Ishikawa (cell line): ENCODE data around the gene MYBL2.

Experiments used
- CEBPB ChIP-seq: IDR thresholded peaks from 2 replicates; pipeline ENCODE4 v1.6.1; 2012
- CREB1 ChIP-seq: IDR thresholded peaks from 2 replicates; pipeline ENCODE4 v1.6.1; 2012; ENCODE audit warnings: low read depth
- EGR1 ChIP-seq: IDR thresholded peaks from 2 replicates; pipeline ENCODE4 v1.6.1; 2012
- EP300 ChIP-seq: IDR thresholded peaks from 2 replicates; pipeline ENCODE4 v1.6.1; 2012; ENCODE audit warnings: borderline replicate concordance
- FOXM1 ChIP-seq: IDR thresholded peaks from 2 replicates; pipeline ENCODE4 v1.6.1; 2012; ENCODE audit warnings: low read depth, borderline replicate concordance
- MAX ChIP-seq: IDR thresholded peaks from 2 replicates; pipeline ENCODE4 v1.6.1; 2012
- NFIC ChIP-seq: IDR thresholded peaks from 2 replicates; pipeline ENCODE4 v1.6.1; 2012
- RAD21 ChIP-seq: IDR thresholded peaks from 2 replicates; pipeline ENCODE4 v1.6.1; 2012; ENCODE audit warnings: low read depth
- REST ChIP-seq: IDR thresholded peaks from 2 replicates; pipeline ENCODE4 v1.6.1; 2012; ENCODE audit warnings: low read depth, mild to moderate bottlenecking
- TAF1 ChIP-seq: IDR thresholded peaks from 2 replicates; pipeline ENCODE4 v1.6.1; 2012; ENCODE audit warnings: low read depth, mild to moderate bottlenecking
- TCF12 ChIP-seq: IDR thresholded peaks from 2 replicates; pipeline ENCODE4 v1.6.1; 2012; ENCODE audit warnings: low read depth
- TEAD4 ChIP-seq: IDR thresholded peaks from 2 replicates; pipeline ENCODE4 v1.6.1; 2012
- USF1 ChIP-seq: IDR thresholded peaks from 2 replicates; pipeline ENCODE4 v1.6.1; 2012
- YY1 ChIP-seq: IDR thresholded peaks from 2 replicates; pipeline ENCODE4 v1.6.1; 2012; ENCODE audit warnings: low read depth
- ZBTB7A ChIP-seq: IDR thresholded peaks from 2 replicates; pipeline ENCODE4 v1.6.1; 2012; ENCODE audit warnings: low read depth

MYBL2 gene

GRCh38 chr20:43728686-43729255 lies 61.9 kb downstream of the MYBL2 start:
- no peak for TF ChIP-seq EP300
- TF ChIP-seq CEBPB, result no peak
- TF ChIP-seq TEAD4, result no peak
- no peak for TF ChIP-seq USF1
- no peak for TF ChIP-seq TAF1
- no peak for TF ChIP-seq CREB1
- TF ChIP-seq REST, result no peak
- TF ChIP-seq TCF12, result no peak
- TF ChIP-seq FOXM1, result no peak
- no peak for TF ChIP-seq MAX
- TF ChIP-seq EGR1, result no peak
- TF ChIP-seq ZBTB7A, result no peak
- TF ChIP-seq RAD21, result no peak
- TF ChIP-seq YY1, result no peak
- TF ChIP-seq NFIC, result no peak

GRCh38 chr20:43731469-43731868 lies 64.6 kb downstream of the MYBL2 start:
- TF ChIP-seq YY1 (no peak), CEBPB (no peak), USF1 (no peak), NFIC (no peak), ZBTB7A (no peak), EGR1 (no peak), FOXM1 (no peak), TAF1 (no peak), TCF12 (no peak)

- TF ChIP-seq REST (no peak), EP300 (no peak)
These were observed 65.0 kb downstream of the MYBL2 start for GRCh38 chr20:43731927-43732326.

GRCh38 chr20:43736588-43737158 lies 69.8 kb downstream of the MYBL2 start:
- TF ChIP-seq NFIC (no peak), YY1 (no peak), EGR1 (no peak), CREB1 (no peak)

- TF ChIP-seq EGR1, result no peak
- TF ChIP-seq NFIC, result no peak
- no peak for TF ChIP-seq RAD21
- TF ChIP-seq FOXM1, result no peak
- no peak for TF ChIP-seq CEBPB
These were observed 71.0 kb downstream of the MYBL2 start for GRCh38 chr20:43737925-43738324.

GRCh38 chr20:43739148-43739749 lies 72.3 kb downstream of the MYBL2 start:
- TF ChIP-seq CREB1 (no peak), EP300 (no peak), RAD21 (no peak), REST (no peak), MAX (no peak)
